Smooth muscle cell (in vitro differentiated cells): ENCODE measurements around the gene SLC25A48. TPM values are rescaled to one million over a fixed set of nuclear protein-coding genes. Genes with fewer than 3 reads are reported as not detected.
"Not testable (repeated sequence)": the region's sequence is repeated elsewhere in the genome, so short reads cannot be mapped to it uniquely, and the experiment has no call there.

Experiments
- DNase-seq: peaks from one replicate; lab custom pipeline; 2025; ENCODE audit not compliant: unreplicated experiment; lab: John Stamatoyannopoulos, UW
- H2AFZ ChIP-seq: fragments of 200-600 bp; sonication (generic); 2 replicates; pipeline ENCODE4 v1.6.0; 2016; ENCODE audit warnings: antibody characterized with exemption, low read depth, mild to moderate bottlenecking
- H3F3A ChIP-seq: fragments of 200-600 bp; sonication (generic); 2 replicates; pipeline ENCODE4 v1.6.0; 2017; ENCODE audit warnings: antibody characterized with exemption, low read depth
- H3K27ac ChIP-seq: fragments of 200-600 bp; sonication (generic); 2 replicates; pipeline ENCODE4 v1.5.1; 2016; ENCODE audit warnings: low read depth, mild to moderate bottlenecking
- H3K27me3 ChIP-seq: fragments of 200-600 bp; sonication (generic); 2 replicates; pipeline ENCODE4 v1.6.1; 2016; ENCODE audit warnings: low read depth, mild to moderate bottlenecking
- H3K36me3 ChIP-seq: fragments of 200-600 bp; sonication (generic); 2 replicates; pipeline ENCODE4 v1.5.1; 2016; ENCODE audit warnings: low read depth
- H3K4me1 ChIP-seq: fragments of 200-600 bp; sonication (generic); 2 replicates; pipeline ENCODE4 v1.5.1; 2016; ENCODE audit warnings: low read depth
- H3K4me2 ChIP-seq: fragments of 200-600 bp; sonication (generic); 2 replicates; pipeline ENCODE4 v1.6.0; 2016; ENCODE audit warnings: mild to moderate bottlenecking
- H3K4me3 ChIP-seq: fragments of 200-600 bp; sonication (generic); 2 replicates; pipeline ENCODE4 v1.5.1; 2016; ENCODE audit warnings: mild to moderate bottlenecking
- H3K79me2 ChIP-seq: fragments of 200-600 bp; sonication (generic); 2 replicates; pipeline ENCODE4 v1.6.0; 2016; ENCODE audit warnings: low read depth, mild to moderate bottlenecking
- H3K9ac ChIP-seq: fragments of 200-600 bp; sonication (generic); 2 replicates; pipeline ENCODE4 v1.6.0; 2016; ENCODE audit warnings: low read depth
- H3K9me3 ChIP-seq: fragments of 200-600 bp; sonication (generic); replicated peaks from 2 replicates; pipeline ENCODE4 v1.5.1; 2016; ENCODE audit warnings: low read depth
- H4K20me1 ChIP-seq: fragments of 200-600 bp; sonication (generic); 2 replicates; pipeline ENCODE4 v1.6.0; 2016; ENCODE audit warnings: low read depth
- WGBS: methylation state at CpG from one replicate; pipeline ENCODE4 v1.1.7; 2016; ENCODE audit warnings: low lambda C conversion rate; 5-methylcytosine and 5-hydroxymethylcytosine counted together
- polyA plus RNA-seq: library from polyadenylated mRNA; unstranded; fragments of >200 nt; fragmentation: Nextera tagmentation; extraction: Ambion mirVana; gene quantifications from 2 replicates; pipeline ENCODE4 v1.2.1, GENCODE V29; 2016
- total RNA-seq: library from RNA; depleted of rRNA; stranded (reverse); fragments of >200 nt; gene quantifications from 2 replicates; pipeline ENCODE4 v1.2.3, GENCODE V29; 2014
- TF ChIP-seq, protein P1 (sequence below): fragments of 200-600 bp; sonication (generic); IDR thresholded peaks from 2 replicates; pipeline ENCODE4 v1.5.1; 2017; ENCODE audit warnings: borderline replicate concordance, mild to moderate bottlenecking, antibody characterized with exemption; ENCODE audit not compliant: insufficient read depth, poor library complexity, severe bottlenecking

The SLC25A48 gene
- total and polyA plus RNA-seq, 2 experiments from 2014 or later, result 0.85 to 4.0 TPM

GRCh38 chr5:135851915-135852845 lies 17.7 kb downstream of the SLC25A48 start:
- Histone ChIP-seq H3K9ac (no peak overlapping the region), H3K4me1 (no peaks in the 10 kb centered on the region), H3K36me3 (no peaks in the 10 kb centered on the region), H2AFZ (no peak overlapping the region), H3K79me2 (no peaks in the 10 kb centered on the region), H3K27ac (no peak overlapping the region), H3K4me3 (no peak overlapping the region), H3F3A (no peaks in the 10 kb centered on the region), H4K20me1 (no peaks in the 10 kb centered on the region), H3K9me3 (peaks cover 10% of the 10 kb centered on the region), H3K27me3 (peaks cover under 1% of the 10 kb centered on the region), H3K4me2 (no peak overlapping the region)
- DNase-seq, result no peak
- TF ChIP-seq, protein P1, sequence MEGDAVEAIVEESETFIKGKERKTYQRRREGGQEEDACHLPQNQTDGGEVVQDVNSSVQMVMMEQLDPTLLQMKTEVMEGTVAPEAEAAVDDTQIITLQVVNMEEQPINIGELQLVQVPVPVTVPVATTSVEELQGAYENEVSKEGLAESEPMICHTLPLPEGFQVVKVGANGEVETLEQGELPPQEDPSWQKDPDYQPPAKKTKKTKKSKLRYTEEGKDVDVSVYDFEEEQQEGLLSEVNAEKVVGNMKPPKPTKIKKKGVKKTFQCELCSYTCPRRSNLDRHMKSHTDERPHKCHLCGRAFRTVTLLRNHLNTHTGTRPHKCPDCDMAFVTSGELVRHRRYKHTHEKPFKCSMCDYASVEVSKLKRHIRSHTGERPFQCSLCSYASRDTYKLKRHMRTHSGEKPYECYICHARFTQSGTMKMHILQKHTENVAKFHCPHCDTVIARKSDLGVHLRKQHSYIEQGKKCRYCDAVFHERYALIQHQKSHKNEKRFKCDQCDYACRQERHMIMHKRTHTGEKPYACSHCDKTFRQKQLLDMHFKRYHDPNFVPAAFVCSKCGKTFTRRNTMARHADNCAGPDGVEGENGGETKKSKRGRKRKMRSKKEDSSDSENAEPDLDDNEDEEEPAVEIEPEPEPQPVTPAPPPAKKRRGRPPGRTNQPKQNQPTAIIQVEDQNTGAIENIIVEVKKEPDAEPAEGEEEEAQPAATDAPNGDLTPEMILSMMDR, result no peak
- WGBS, result 89% methylated on average over 29 of the region's 34 CpGs

DNA sequence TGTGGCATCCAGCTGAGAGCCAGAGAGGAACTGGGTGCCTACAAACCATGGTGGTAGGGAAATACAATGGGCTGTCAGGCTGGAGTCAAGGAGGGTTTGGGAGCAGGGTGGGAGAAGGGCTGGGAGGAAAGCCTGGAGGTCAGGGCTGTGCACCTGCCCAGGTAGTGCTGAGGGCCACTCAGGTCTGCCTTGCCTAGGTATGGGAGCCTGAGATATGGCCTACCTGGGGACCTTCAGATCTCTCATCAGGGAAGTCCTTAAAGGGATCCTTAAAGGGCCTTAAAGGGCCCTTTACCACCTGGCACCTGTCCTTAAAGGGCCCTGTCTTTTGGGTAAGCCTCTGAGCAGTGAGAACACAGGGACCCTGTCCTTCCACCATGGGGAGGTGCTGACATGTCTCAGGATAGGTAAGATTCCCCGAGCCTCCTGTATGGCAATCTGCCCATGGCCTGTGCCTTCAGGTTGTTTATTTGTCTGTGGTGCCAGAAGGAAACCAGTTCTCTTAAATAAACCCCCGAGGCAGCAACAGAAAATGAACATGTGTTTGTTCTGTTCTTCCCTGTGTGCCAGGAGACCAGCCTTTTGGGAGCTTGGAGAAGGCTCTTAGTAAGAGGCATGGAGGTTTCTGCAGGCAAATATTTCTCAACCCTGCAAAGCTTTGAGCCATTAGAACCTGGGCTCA lies 23.3 kb downstream of the SLC25A48 start:
- H4K20me1 ChIP-seq, result no peaks in the 10 kb centered on the region
- peaks cover 10% of the 10 kb centered on the region for H3K9me3 ChIP-seq
- TF ChIP-seq, protein P1, result no peak
- H3K36me3 ChIP-seq, result no peaks in the 10 kb centered on the region
- DNase-seq, result no peak
- H3K27me3 ChIP-seq, result peaks cover 16% of the 10 kb centered on the region
- no peaks in the 10 kb centered on the region for H3K79me2 ChIP-seq
- no peak overlapping the region for H3K4me2 ChIP-seq
- no peak overlapping the region for H3K27ac ChIP-seq
- H3F3A ChIP-seq, result no peaks in the 10 kb centered on the region
- no peak overlapping the region for H2AFZ ChIP-seq
- H3K9ac ChIP-seq, result no peak overlapping the region
- WGBS, result 82% methylated on average over 2 of the region's 2 CpGs
- H3K4me3 ChIP-seq, result no peak overlapping the region
- H3K4me1 ChIP-seq, result no peaks in the 10 kb centered on the region

- not testable (repeated sequence) for H3K4me1 ChIP-seq, H3K4me2 ChIP-seq, H3K36me3 ChIP-seq, H3K9ac ChIP-seq, DNase-seq, H3K79me2 ChIP-seq, H3F3A ChIP-seq, H3K27ac ChIP-seq, H2AFZ ChIP-seq, H3K9me3 ChIP-seq, H3K4me3 ChIP-seq, H4K20me1 ChIP-seq
- peaks cover 21% of the 10 kb centered on the region for H3K27me3 ChIP-seq
- WGBS, result 83% methylated on average over 3 of the region's 3 CpGs
Measured at GRCh38 chr5:135859186-135859585, 24.7 kb downstream of the SLC25A48 start.

GRCh38 chr5:135859641-135860040 lies 25.2 kb downstream of the SLC25A48 start:
- H3K4me1 ChIP-seq, result no peaks in the 10 kb centered on the region
- no peaks in the 10 kb centered on the region for H3K79me2 ChIP-seq
- no peaks in the 10 kb centered on the region for H3F3A ChIP-seq
- H3K36me3 ChIP-seq, result no peaks in the 10 kb centered on the region
- DNase-seq, result no peak
- H3K27ac ChIP-seq, result no peak overlapping the region
- H3K9me3 ChIP-seq, result no peaks in the 10 kb centered on the region
- H3K27me3 ChIP-seq, result peaks cover 21% of the 10 kb centered on the region
- 85% methylated on average over 1 of the region's 1 CpG for WGBS
- H3K4me2 ChIP-seq, result no peak overlapping the region
- no peak overlapping the region for H2AFZ ChIP-seq
- no peak overlapping the region for H3K9ac ChIP-seq
- H3K4me3 ChIP-seq, result no peak overlapping the region
- TF ChIP-seq, protein P1, result no peak
- no peaks in the 10 kb centered on the region for H4K20me1 ChIP-seq
